Hematopoietic multipotent progenitor cell treated with erythropoietin and hydrocortisone succinate and interleukin-3 and kit ligand, for 6 days (in vitro differentiated cells): ENCODE data around the gene LRRC46.
A peak's percentile ranks its signal among the peaks of the same experiment; 100 is the strongest.

ENCODE experiments used
- DNase-seq: peaks from one replicate; pipeline ENCODE4 v3.0.0-alpha.2; 2015

The LRRC46 gene, protein sequence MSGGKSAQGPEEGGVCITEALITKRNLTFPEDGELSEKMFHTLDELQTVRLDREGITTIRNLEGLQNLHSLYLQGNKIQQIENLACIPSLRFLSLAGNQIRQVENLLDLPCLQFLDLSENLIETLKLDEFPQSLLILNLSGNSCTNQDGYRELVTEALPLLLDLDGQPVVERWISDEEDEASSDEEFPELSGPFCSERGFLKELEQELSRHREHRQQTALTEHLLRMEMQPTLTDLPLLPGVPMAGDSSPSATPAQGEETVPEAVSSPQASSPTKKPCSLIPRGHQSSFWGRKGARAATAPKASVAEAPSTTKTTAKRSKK

DNA sequence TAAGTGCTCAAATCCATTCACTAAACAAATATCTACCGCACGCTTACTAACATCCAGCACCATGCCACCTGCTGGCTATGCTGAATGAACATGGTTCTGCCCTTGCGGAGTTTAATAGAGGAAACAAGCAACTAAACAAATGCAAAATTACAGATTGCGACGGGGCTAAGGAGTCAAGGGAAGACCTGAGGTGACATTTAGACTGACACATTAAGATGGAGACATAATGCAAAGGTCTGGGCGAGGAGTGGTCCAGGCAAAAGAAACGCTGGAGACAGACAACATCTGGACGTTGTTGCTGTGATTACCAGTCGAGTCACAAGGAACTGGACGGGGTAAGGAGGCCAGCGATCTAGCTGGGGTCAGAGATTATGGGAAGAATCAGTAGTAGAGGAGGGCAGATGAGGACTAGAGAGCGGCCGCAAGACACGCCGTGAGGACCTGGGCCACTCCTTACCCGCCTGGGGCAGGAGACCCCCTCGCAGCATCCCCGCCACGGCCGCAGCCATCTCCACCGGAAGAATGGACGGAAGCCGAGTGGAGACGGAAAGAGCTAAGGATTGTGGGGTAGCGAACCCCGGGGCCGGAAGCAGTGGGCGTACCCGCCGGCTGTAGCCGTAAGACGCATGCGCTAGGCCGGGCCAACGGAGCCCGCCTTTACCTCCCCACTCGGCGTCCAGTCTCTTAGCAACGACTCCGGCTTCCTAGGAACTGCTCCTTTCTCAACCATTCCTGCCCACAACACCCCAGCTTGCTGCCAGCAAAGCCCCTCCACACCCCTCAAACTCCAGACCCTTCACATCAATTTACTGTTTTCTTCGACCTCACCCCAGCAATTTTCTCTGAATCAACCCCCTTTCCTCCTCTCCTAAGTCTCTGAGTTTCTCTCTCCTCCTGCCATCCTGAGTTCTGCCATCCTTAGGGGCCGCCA, at the start of gene LRRC46, which contains the start of gene MRPL10:
LRRC46 (plus strand) TSS at position 668 of the 931 bp plus-strand sequence. CDS start 320 bp downstream, outside the sequence.
MRPL10 (minus strand) TSS at position 539 of the 931 bp plus-strand sequence; CDS start at position 509, 30 bp downstream.
- DNase-seq, result peak; percentile 97

DNA sequence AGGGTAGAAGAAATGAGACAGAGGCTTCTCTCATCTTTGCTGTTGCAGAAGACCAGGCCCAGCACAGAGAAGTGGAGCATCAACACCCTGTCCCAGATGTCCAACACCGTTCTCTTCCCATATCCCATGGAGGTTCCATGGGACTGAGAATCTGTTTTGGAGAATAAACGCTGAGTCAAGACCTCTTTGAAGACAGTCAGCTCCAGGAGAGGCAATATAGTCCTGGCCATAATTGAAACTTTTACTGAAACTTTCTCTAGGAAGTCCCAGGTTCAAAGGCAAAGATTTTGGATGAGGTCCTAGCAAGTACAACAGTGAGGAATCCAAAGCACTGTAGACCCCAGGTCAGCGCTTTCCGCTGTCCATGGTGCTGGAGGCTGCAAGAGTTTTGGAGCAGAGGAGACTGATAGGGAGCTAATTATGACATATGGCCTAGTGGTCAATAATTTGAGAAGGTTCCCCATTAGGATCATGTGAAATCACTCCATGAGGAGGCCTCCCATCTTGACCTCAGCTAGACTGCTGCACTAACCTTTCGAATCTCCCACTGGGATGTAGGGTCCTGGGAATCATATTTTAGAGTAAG, 45.8 kb upstream of the LRRC46 start:
- peak; percentile 71 for DNase-seq

DNA sequence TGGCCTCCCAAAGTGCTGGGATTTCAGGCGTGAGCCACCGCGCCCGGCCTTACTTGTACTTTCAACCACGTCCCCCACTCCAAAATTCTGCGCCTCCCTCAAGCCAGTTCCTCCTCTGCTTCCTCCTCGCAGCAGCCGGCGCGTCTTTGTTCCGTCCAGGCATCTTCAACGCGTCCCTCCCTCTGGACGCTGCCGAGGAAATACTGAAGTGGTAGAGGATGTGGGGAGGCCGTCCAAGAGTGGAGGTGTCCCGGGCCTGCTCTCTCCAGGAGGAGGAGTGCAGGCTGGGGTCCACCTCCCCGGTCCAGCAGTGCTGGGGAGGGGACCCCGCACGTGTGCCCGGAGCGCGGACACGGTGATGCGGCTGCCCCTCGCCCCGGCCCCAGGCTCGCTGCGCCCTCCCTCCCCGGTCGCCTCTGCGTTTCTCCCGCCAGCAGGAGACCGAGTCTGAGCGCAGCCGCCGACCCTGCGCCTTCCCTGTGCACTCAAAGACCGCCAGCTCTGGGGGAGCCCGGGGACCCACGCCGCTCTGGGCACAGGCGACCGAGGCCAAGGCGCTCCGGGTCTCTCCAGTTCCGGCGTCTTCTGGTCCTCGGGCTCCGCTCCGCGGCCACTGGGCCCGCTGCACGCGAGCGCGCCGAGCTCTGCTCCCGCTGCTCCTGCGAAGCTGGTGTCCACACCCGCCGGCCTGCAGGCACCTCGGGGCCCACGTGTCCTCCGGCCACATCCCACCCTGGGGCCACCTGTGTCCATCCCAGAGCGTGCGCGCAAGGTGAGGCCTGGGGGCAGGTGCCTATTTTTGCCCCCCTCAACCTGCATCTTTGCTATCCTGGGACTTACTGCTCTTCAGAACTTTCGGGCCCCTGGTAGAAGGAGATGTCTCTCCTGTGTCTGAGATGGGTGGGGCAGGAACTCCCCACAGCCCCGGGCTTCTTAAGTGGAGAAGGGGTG, 41.6 kb upstream of the LRRC46 start:
- peak; percentile 53 for DNase-seq

DNA sequence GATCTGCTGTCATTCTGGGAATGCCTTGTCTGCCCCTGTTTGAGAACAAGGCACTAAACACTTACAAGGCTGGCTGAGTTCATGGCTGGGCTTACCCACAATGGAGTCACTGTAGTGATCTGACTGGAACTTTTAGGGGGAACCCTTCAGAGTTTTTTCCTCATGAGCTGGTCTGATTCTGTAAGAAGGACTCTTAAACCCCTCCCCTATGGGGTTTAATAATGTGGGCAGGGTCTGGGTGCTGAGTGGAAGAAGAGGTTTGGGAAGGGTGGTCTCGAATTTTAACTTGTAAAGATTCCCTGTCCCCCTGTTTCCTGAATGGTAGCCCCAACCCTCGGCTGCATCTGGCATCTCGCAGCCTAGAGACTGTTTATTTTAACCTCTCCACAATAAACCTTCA, 40.4 kb upstream of the LRRC46 start:
- no peak for DNase-seq

DNA sequence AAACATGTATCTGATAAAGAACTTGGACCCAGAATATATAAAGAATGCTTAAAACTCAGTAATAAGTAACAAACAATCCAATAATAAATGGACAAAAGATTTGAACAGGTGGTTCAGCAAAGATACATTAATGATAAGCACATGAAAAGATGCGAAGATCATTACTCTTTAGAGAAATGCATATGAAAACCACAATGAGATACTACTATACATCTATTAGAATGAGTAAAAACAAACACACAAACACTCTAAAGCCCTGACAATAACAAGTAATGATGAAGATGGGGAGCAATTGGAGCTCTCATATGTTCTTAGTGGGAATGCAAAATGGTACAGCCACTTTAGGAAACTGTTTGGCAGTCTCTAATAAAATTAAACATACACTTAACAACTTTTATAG, 39.0 kb upstream of the LRRC46 start:
- no peak for DNase-seq

DNA sequence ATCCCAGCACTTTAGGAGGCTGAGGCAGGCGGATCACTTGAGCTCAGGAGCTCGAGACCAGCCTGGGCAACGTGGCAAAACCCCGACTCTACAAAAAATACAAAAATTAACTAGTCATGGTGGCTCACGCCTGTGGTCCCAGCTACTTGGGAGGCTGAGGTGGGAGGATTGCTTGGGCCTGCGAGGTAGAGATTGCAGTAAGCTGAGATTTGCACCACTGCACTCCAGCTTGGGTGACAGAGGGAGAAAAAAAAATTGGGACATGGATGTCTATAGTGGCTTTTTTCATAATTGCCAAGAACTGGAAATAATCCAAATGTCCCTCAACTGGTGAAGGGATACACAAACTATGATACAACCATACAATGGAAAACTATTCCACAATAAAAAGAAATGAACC, 38.5 kb upstream of the LRRC46 start:
- DNase-seq, result no peak

DNA sequence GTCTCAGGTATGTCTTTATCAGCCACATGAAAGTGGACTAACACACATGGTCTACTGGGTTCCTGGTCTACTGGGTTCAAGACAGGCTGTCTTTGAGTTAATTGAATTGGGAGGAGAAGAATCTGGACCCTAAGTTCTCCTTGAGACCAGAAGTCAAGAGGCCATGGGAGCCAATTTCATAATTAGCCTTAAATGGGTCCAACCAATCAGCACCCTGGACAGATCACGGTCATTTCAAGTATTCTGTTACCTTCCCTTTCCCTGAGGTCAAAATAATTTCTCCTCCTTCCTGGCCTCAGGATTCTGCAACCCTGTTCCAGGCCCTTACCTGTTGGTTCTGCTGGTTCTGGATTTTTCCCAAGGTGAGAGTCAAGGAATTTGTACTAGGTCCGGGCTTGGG, 33.7 kb upstream of the LRRC46 start:
- peak; percentile 65 for DNase-seq

DNA sequence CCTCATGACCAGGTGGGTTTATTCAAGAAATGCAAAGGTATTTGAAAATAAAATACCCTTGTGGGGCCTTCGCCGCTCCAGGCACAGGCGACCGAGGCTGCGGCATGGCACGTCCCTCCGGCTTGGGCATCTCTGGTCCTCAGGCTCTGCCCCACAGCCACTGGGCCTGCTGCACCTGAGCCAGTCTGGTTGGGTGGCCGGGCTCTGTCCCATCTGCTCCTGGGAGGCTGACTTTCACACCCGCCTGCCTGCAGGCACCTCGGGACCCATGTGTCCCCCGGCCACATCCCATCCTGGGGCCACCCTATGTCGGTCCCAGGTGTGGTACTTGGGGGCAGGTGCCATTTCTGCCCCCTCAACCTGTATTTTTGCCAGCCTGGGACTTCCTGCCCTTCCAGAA, 30.8 kb upstream of the LRRC46 start:
- no peak for DNase-seq

DNA sequence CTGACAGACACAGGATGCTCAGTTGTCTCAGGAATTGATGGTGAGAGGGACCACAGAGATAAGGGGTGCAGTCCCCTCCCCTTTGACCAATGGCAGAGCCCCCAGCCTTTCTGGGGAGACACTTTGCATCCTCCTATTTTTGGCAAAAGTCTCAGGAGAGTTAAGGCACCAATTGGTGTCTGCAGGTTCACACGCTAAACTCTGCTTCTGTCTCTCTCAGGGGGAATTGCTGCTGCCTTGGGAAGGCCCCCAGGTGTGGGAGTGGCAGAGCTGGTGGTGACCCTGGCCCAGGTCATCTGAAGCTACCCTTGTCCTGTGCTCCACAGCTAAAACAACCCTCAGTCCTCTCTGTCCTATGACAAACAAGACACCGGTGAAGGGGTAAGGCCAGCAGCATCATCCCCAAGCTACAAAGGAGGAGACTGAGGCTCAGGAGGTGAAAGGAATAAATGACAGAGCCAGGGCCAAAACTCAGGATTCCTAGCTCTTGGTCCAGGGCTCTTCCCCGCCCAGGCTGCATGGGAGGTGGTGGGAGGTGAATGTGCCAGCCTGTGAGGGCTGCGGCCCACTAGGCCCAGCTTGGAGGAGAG, 30.2 kb upstream of the LRRC46 start:
- DNase-seq, result no peak

DNA sequence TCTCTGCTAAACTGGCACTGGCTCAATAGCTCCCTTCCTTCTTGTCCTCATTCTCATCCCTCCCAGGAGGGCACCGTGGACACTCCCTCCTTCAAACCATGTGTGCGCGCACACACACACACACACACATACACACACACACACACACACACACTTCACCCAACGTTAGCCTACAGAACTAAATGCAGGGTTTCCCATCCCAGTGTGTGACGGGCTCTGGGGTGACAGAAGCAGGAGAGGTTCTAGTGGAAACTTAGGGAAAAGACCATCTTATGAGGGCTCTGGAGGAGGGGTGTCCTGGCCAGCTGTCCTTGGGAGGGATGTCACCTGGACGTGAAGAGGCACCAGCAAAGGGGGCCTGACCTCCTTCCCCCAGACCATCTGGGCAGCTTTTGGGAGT, 29.6 kb upstream of the LRRC46 start:
- DNase-seq, result no peak

DNA sequence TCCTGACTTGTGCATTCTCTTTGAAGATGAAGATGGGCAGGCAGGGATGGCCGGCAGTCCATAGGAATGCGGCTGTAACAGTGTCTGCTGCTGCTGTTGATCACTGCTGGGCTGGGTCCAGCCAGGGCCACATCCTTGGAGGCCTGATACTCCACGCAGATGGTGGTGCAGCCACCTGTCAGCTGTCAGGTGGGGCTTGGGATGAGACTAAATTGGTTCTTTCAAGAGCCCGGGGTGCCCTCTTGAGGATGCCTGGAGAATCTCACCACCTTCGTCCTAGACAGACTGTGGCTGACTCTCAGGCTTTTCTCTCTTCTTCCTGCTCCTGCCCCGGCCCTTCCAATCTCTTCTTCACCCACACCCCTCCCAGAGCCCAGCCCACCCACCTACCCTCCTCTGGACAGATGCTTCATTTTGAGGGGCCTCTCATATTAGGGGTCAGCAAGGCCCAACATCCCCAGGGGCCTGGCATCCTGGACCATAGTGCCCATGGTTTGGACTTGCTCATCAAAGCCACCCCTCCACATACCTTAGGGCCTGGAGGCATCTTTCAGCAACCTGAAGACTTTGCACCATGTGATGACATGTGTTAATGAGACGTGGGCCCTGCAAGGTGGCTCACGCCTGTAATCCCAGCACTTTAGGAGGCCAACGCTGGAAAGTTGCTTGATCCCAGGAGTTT, 29.0 kb upstream of the LRRC46 start:
- peak; percentile 80 for DNase-seq

DNA sequence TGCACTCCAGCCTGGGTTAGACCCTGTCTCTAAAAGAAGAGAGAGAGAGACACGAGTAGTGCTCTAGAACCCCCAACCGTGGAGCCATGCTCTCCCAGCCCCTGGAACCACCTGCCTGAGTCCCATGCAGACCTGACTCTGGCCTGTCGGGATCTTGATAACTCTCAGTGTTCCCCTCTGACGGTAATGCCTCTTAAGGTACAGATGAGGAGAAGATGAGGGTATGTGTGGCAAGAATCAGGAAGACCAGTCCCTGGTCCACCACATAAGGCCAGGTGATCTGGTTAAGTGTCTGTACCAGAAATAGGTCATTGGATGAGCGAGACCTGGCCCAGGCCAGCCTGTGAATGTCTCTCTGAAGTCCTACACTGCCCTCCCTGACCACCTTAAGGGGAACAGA, 28.3 kb upstream of the LRRC46 start:
- no peak for DNase-seq

DNA sequence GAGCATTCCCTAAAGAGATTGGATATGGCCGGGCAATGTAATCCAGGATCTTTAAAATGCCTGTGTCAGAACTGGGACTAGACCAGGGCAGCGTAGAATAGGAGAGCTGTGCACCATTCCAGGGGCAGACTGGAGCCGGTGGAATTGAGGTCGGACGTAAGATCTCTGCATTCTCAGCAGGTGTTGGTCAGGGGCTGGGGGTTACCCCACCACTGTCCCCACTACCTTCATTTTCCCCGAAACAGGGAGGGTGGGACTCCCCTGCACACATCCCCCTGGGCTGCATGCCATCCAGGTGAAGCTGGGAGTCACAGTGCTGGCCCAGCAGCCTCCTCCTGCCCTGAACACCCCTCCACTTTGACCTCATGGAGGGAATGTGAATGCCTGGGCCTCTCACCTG, 27.7 kb upstream of the LRRC46 start:
- no peak for DNase-seq

DNA sequence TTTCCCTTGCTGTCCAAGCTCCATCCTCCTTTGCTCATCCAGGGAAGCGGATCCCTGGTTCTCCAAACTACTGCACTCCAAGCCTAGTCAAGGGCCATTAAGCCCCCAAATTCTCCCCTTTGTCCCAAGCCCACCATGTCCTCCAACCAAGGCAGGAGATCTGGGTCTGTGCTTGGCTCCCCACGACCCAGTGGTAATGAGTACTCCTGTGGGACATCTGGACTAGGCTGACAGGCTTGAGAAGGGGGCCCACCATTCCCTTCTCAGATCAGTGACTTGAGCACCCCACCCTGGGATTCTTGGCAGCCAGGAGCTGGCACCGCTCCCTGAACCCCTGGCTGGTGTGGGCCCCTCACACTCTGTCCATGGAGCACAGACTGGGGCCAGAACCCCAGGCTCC, 27.0 kb upstream of the LRRC46 start:
- DNase-seq, result no peak

DNA sequence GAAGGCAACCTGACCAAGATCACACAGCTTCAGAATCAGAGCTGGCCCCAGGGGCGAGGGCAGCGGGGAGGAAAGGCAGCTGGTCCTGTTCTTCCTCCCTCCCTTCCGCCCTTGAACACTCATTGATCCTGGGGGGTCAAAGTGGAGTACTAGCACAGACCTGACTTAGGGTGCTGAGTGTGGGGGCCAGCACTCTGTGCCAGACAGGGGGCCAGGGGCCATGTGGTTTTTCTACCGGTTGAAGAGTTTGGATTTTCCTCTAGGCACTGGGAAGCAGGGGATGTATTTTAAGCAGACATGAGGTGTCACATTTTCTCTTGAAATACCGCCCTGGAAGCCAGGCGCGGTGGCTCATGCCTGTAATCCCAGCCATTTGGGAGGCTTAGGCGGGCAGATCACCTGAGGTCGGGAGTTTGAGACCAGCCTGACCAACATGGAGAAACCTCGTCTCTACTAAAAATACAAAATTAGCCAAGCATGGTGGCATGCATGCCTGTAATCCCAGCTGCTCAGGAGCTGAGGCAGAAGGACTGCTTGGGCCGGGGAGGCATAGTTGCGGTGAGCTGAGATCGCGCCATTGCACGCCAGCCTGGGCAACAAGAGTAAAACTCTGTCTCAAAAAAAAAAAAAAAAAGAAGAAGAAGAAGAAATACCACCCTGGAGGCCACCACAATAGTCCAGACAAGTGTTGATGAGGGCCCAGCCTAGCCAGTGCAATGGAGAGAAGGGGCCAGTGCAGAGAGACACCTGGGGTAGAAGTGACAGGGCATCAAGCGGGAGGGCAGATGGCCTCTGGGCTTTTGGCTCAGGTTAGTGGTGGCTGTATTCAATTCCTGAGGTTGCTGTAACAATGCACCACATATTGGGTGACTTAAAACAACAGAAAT, 25.2 kb upstream of the LRRC46 start:
- DNase-seq, result no peak

DNA sequence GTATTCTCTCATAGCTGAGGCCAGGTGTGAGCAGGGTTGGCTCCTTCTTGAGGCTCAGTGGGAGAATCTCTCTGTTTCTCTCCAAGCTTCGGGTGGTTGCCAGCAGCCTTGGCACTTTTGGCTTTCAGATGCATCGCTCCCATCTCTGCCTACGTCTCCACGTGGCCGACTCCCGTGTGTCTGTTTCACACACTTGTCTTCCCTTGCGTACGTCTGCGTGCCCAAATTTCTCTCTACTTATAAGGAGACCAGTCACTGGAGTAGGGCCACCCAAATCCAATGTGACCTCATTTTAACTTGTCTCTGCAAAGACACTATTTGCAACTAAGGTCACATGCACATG, 24.6 kb upstream of the LRRC46 start:
- DNase-seq, result no peak

DNA sequence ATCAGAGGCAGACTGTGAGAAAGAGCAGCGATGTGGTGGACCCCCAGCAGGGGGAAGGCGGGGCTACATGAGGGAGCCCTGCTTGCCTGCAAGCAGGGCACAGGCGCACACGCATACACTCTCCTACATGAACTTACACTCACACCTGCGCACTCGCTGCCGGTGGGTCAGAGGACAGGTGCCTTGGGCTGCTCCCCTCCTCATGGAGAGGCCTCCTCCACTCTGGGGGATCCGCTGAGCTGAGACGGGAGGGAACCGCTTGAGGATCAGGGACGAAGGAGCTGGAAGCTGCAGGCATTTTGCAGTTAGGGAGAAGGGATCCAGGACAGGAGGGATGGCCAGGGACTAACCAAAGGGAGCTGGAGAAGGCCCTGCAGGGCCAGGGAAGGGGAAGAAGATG, 24.0 kb upstream of the LRRC46 start:
- DNase-seq, result no peak

DNA sequence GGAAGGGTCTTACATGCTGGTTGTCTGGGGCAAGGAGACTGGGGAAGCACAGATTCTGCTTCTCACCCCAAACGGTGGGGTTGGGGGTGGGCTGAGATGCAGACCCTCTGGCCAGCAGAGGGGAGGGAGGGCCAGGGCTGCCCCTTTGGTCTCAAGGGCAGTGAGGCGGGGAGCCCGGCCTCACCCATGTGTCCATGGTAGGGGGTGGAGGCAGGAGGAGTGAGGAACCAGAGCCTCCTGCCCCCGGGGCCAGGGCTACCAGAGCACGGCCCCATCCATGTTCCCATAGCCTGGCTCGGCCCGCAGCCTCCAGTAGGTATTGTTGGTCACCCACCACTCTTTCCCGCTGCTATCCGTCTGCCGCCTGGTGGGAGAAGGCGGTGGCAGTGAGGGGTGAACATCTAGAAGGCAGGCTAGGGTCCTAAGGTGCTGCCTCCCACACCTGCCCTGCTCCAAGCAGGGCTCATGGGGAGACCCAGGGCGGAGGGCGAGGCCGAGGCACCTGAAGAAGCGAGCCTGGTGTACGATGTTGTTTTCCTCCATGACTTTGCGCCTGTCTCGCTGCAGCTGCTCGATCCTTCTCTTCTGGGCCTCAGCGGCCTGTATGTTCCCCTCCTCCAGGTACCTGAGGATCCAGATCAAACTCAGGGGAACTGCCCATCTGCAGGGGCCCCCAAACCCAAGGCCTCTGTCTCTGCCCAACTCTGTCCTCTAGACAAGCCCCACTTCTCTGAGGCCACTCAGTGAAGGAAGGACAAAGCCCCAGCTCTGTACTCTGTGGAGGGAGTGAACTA, 23.2 kb upstream of the LRRC46 start:
- DNase-seq, result no peak

DNA sequence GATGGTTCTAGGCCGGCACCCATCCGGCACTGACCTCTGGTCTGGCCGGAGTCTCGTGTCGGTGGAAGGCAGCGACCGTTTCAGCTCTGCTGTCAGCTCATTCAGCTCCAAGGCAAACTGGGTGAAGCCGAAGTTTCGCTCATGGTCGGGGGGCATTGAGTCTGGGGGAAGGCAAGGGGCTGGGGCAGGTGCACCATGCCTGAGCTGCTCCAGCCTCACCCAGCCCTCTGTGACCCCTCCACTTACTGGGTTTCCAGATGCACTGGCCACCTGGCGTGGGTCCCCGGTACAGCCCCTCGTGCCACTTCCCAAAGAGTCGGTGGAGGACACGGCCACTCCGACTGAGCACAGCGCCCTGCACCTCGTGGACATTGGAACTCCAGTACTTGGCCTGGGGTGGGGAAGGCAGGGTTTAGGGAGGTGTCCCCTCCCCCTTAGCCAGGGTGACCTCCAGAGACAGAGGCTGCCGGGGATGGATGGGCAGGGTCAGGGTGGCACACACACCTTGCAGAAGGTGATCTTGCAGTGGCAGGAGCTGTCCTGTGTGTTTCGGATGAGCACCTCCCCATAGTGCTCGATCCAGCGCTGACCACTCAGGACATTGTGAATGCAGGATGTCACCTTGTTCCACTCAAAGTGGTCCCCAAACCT, 22.5 kb upstream of the LRRC46 start:
- no peak for DNase-seq
